Right cardiac atrium (tissue), 5 donors: ENCODE results near the gene AEN. TPM values are rescaled to one million over a fixed set of nuclear protein-coding genes. Genes with fewer than 3 reads are reported as not detected.

Experiments
- microRNA-seq, 2 donors: library from miRNA; unstranded; fragments of <30 nt; microRNA quantifications; one replicate each; pipeline ENCODE4 v1.2.0, GENCODE V29; 2020 to 2021
- polyA plus RNA-seq: library from polyadenylated mRNA; stranded (reverse); fragments of 200-250 nt; gene quantifications from one replicate; pipeline ENCODE4 v1.2.3, GENCODE V29; 2013
- total RNA-seq, 4 donors: library from RNA; stranded (reverse); fragmentation: NEBNext Ultra II Directional; extraction: Animal tissue kit (Norgen Biotek cat#: 25700); gene quantifications; one replicate each; pipeline ENCODE4 v1.2.1, GENCODE V29; 2021
- donor health status: healthy with polysubstance abuse.
- donor health status: DM: no; HTN: yes; CAD: no.
- donor health status: DM: no; HTN: no; CAD: no.
- donor health status: DM: no; HTN: yes; CAD: no; lungs with severe emphysema.
- donor health status: DM: yes; HTN: yes; CAD: no.

Gene AEN
- total and polyA plus RNA-seq, 5 donors, result 4.0 to 9.5 (median 5.0) TPM

Small RNAs within 50 kb of the gene (microRNA-seq; reads per million reads assigned to microRNA genes)
- 9.6 to 30.3 reads per million in 2 donors for gene MIR1179
- 0 reads per million in 2 donors for gene MIR3529
- gene MIR7-2, result 0 reads per million in 2 donors

Other genes with a start within 250 kb of the AEN start
- 10 to 100 TPM; 30.0 to 46.3 (median 40.0) TPM for gene MRPL46, start 154.0 kb upstream of the AEN start, total RNA-seq
- 67.9 TPM for gene MRPL46, start 154.0 kb upstream of the AEN start, polyA plus RNA-seq
- gene MRPS11, start 153.6 kb upstream of the AEN start, total RNA-seq, result 10 to 100 TPM; 39.4 to 57.9 (median 52.1) TPM
- 67.5 TPM for gene MRPS11, start 153.6 kb upstream of the AEN start, polyA plus RNA-seq
- 1 to 10 TPM; 5.1 to 8.0 (median 6.8) TPM for gene DET1, start 74.7 kb upstream of the AEN start, total RNA-seq
- 6.0 TPM for gene DET1, start 74.7 kb upstream of the AEN start, polyA plus RNA-seq
- gene ISG20, start 17.7 kb downstream of the AEN start, total RNA-seq, result 1 to 10 TPM; 3.4 to 5.8 (median 4.7) TPM
- 5.3 TPM for gene ISG20, start 17.7 kb downstream of the AEN start, polyA plus RNA-seq
- under 1 TPM; 0.14 to 0.23 (median 0.17) TPM for gene ACAN, start 182.1 kb downstream of the AEN start, total RNA-seq
- gene ACAN, start 182.1 kb downstream of the AEN start, polyA plus RNA-seq, result 0.86 TPM